Raji (cell line): ENCODE data around the gene PDZD11.

Experiments
- POLR2A ChIP-seq: IDR thresholded peaks from 2 replicates; pipeline ENCODE4 v1.6.1; 2011; ENCODE audit warnings: low read depth, low read length, control low read depth; ENCODE audit not compliant: insufficient read depth

PDZD11 gene

DNA sequence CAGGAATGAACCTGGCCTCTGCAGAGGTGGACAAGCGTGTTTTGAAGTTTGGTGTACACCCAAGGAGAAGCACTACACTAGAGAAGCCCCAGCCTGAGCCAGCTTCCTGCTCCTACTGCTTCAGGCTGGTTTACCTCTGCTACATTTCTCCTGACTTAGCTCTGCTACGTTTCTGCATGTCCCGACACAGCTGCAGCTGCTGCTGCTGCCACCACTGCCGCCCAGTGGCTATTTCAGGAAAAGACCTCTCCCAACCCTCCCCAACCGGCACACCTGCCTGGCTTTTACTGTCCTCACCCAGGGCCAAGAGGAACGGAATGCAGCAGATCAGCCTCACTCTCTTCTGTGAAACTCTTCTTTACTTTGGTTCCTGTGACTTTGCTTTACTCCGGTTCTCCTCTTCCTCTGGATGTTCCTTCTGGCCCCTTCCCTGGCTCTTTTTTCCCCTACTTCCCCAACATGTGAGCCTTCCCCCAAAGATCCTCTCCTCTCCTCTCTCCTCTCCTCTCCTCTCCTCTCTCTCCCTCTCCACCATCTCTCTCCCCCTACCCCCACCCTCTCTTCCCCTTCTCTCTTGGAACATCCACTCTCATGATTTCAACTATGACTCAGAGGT lies 26.7 kb downstream of the PDZD11 start:
- TF ChIP-seq POLR2A = no peak

DNA sequence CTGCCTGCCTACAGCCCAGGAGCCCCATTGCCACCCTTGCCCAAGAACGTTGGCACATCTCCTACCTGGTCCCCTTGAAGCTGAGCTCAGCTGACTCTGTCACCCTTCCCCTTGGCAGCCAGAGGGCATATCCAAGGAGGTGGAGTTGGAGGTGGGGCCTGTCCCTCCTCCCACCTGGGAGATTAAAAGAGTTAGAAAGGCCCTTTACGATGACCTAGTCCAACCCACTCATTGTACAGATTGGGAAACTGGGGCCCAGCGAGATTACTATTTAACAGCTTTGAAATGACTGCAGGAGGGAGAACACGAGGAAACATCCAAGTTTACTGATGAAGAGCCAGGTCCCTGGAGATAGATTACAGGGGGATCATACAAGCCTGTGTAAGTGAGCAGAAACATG lies 29.6 kb downstream of the PDZD11 start, which contains the start of gene P2RY4:
TSS of gene P2RY4 (minus strand) at position 101 of the 400 bp plus-strand sequence. CDS start 580 bp downstream, outside the sequence.
- no peak for TF ChIP-seq POLR2A

DNA sequence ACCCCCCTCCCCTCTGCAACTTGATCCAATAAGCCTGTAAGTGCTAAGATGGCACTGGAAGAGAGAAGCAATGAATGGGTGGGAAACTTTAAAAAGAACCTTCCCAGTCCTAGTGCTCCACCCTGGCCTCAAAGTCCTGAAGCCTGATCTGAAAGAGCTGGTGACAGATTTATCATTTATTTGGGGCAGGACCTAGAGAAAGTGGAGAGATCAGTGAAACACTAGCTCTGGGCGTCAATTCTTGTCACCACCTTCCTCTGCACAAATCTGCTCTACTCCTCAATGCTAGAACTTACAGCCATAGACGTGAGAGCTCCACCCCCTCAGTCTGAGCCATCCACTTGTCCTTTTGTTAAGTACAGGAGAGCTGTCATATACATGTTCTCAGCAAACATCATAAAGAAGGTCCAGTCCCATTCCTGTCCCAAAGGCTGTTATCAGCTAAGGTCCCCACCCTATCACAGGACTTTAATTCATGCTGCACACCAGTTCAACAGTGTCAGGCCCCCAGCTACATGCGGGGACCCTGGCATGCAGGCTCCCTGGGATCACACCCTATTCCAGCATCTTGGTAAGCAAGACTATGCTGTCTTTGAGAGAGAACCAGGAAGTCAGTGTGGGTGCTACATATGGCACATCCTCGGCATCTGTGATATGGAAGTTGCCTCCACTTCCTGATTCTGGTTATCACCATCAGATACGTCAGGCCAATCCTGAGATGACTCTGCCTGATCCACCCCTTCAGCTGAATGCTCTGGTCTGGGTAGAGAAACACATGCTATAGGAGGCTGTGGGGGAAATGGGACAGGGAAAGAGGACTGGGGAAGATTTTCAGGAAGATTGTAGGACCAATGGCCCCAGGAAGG lies 32.1 kb downstream of the PDZD11 start:
- TF ChIP-seq POLR2A = no peak

DNA sequence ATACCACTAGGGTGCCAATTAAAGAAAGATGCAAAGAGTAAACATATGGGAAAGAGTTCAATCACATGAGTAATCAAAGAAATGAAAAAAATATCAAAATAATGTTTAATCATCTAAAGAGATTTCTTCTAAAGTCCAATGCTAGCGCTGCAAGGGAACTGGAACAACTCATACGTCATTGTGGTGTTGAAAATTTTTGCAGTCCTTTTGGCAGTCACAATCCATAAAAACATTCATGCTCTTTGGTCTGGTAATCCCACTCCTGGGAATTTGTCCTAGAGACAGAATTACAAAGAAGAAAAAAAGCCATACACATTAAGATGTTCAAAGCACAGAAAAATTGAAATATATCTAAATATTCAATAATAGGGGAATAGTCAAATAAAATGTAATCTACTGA lies 34.3 kb downstream of the PDZD11 start:
- TF ChIP-seq POLR2A = no peak

DNA sequence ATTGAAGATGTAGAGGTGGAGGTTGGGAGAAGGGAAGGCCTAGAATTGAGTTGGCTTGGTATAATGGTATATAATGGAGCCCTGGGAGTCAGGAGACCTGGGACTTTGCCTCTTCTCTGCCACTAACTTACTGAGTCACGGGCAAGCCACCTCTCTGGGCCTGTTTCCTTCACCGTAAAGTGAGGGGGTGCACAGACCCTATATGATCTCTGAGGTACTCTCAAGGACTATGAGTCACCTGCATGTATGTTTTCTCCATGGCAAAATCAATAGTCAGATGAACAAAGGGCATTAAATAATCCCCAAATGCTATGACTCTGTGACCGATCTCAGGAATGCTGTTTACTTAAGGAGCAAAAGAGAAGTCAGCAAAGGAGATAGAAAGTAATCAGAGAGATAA lies 34.8 kb downstream of the PDZD11 start:
- no peak for TF ChIP-seq POLR2A

DNA sequence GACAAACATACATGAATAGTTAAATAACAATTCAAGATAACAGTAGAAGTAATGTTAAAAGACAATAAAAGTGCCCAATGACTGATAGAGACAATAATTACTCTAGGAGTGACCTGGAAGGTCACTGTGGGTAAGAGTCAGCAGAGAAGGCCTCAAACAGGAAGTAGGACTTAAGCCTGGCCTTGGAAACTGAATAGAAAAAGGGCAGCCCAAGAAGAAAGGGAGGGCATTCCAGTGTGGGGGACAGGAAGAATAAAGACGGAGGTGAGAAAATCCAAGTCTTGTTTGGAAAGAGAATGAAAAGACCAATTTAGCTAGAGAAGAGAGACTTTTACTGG lies 35.7 kb downstream of the PDZD11 start:
- no peak for TF ChIP-seq POLR2A

DNA sequence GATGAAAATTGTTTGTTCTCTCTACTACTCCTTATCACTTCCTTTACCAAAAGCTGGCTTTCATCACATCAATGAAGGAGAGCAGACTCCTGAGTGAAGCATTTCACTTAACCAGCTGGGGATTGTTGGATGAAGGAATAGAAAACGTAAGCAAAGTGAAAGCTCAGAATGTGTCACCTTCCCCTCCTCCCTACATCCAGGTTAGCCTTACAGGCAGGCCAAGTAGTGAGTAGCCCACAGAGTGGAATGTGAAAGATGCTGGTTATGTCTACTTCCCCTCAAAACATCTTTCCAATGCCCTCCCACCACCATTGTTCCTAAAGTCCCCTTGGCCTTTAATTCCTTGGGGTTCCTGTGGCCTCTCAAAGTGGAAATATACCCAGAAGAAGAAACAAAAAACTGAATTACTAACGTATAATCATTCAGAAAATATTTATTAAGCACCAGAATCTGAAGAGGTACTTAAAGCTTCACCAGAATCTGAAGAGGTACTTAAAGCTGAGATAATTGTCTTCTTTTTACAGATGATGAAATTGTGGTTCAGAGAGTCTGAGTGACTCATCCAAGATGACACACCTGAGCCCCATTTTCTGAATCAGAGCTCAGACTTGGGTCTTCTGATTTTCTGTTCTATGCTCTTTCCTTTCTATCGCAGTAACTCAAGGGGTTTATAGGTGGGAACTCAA lies 36.2 kb downstream of the PDZD11 start:
- no peak for TF ChIP-seq POLR2A

DNA sequence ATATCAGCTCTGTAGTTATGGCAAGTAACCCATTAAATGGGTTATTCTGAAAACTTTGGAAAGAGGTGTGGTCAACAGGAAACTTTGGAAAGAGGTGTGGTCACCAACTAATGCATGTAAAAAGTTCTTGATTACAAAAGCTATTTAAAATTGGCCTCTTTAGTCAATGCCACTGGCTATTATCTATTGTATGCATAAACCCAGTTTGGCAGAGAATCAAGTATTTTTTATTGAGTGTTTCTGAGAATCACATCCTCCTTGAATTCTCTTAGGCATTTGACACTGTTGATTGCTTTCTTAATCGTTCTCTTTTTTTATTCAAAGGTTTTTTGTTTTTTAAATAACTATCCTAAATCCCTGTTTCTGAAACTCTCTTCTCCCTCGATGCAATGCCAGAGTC lies 37.2 kb downstream of the PDZD11 start:
- TF ChIP-seq POLR2A = no peak

DNA sequence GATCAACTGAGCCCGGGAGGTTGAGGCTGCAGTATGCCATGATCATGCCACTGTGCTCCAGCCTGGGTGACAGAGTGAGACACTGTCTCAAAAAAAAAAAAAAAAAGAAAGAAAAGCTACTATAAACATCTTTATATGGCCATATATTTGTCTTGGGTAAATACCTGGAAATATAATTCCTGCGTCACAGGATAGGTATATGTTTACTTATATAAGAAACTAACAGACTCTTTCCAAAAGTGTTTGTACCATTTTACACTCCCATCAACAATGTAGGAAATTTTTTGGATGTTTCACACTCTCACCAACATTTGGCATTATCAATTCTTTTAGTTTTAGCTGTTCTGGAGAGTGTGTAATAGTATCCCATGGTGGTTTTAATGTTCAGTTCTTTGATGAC lies 42.5 kb downstream of the PDZD11 start:
- no peak for TF ChIP-seq POLR2A

DNA sequence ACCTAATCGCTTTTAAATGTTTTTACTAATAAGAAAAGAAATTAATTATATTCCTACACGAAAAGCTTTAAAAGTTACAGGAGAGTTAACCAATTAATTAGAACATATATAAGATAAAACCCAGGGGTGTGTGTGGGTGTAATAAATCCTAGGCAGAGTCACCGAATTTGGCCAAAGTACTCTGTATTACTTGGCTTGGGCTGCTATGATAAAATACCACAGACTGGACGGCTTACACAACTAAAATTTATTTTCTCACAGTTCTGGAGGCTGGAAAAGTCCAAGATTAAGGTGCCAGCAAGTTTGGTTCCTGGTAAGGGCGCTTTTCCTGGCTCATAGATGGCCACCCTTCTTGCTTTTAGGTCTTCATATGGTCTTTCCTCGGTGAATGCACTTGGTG lies 44.8 kb downstream of the PDZD11 start:
- TF ChIP-seq POLR2A = no peak

DNA sequence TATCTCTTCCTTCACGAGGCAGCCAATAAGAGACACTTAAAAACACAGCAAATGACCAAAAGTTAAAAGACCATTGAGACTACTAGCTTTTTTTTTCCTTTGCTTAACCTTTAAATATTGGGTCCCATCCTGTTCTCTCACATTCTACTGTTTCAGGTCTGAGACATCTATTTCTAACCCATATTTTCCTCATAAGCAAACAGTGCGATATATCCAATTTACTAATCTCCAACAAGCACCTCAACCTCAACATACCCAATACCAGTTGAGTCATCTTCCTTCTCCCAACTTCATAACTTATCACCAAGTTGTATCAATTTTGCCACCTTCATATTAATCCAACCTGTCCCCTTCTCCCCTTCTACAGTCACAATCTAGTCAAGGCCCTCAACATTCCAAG lies 48.2 kb downstream of the PDZD11 start:
- no peak for TF ChIP-seq POLR2A

DNA sequence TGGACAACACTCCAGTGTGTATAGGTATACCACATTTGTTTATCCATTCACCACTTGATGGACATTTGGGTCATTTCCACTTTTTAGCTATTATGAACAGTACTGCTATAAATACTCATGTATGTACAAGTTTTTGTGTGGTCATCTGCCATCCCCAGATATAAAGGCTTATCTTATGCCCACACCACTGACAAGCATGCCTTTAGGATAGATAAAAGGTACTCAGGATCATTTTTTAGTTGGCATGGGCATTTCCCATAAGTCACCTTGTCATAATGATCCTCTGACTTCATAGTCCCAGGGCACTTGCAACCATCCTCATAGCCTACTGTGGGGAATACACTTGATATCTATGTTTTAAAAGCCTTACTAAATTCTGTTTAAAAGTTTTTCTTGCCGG lies 49.0 kb downstream of the PDZD11 start:
- no peak for TF ChIP-seq POLR2A
